ENCODE measurements around the gene ATRN. TPM values are rescaled to one million over a fixed set of nuclear protein-coding genes. Genes with fewer than 3 reads are reported as not detected.
"Not testable (repeated sequence)": the region's sequence is repeated elsewhere in the genome, so short reads cannot be mapped to it uniquely, and the experiment has no call there.

ATRN gene
- 34.3 TPM for total RNA-seq
- long read RNA-seq, partial matches to known transcripts = 7 of 30 reads
- long read RNA-seq, other reads (novel, unspliced or antisense) = 21 of 30 reads

- DNase-seq = peak; percentile 97
- intact Hi-C loops (cut with micrococcal nuclease) = no loop called here
- peak; percentile 99 for ATAC-seq
Measured at GRCh38 chr20:3470627-3471396, at the start of gene ATRN. ATRN (plus strand) TSS chr20:3471018; CDS start chr20:3471108, 90 bp downstream.

GRCh38 chr20:3421985-3422384 is 48.8 kb upstream of the ATRN start:
- DNase-seq (no peak), ATAC-seq (no peak)
- intact Hi-C loops (cut with micrococcal nuclease) = no loop called here

GRCh38 chr20:3423126-3423525 is 47.7 kb upstream of the ATRN start:
- no peak for ATAC-seq
- intact Hi-C loops (cut with micrococcal nuclease) = no loop called here
- DNase-seq = no peak

GRCh38 chr20:3426766-3427165 is 44.1 kb upstream of the ATRN start:
- DNase-seq; ATAC-seq; intact Hi-C loops (cut with micrococcal nuclease): not testable (repeated sequence)

- peak; percentile 28 for DNase-seq
- intact Hi-C loops (cut with micrococcal nuclease) = no loop called here
- peak; percentile 68 for ATAC-seq
Measured at GRCh38 chr20:3430376-3431069, 40.3 kb upstream of the ATRN start.

- peak; percentile 60 for ATAC-seq
- no peak for DNase-seq
- intact Hi-C loops (cut with micrococcal nuclease) = no loop called here
Measured at GRCh38 chr20:3431109-3431508, 39.7 kb upstream of the ATRN start.

- intact Hi-C loops (cut with micrococcal nuclease) = no loop called here
- DNase-seq = no peak
- ATAC-seq = no peak
Measured at GRCh38 chr20:3432844-3433243, 38.0 kb upstream of the ATRN start.

- no peak for ATAC-seq
- DNase-seq = no peak
- intact Hi-C loops (cut with micrococcal nuclease) = no loop called here
Measured at GRCh38 chr20:3433744-3434143, 37.1 kb upstream of the ATRN start.

GRCh38 chr20:3434232-3434631 is 36.6 kb upstream of the ATRN start:
- DNase-seq (no peak), ATAC-seq (no peak)
- intact Hi-C loops (cut with micrococcal nuclease) = no loop called here

GRCh38 chr20:3436864-3437574 is 33.8 kb upstream of the ATRN start:
- intact Hi-C loops (cut with micrococcal nuclease) = no loop called here
- ATAC-seq (no peak), DNase-seq (no peak)

GRCh38 chr20:3446779-3447178 is 24.0 kb upstream of the ATRN start:
- intact Hi-C loops (cut with micrococcal nuclease) = no loop called here
- no peak for DNase-seq
- no peak for ATAC-seq

- DNase-seq (no peak), ATAC-seq (no peak)
- intact Hi-C loops (cut with micrococcal nuclease) = no loop called here
Measured at GRCh38 chr20:3447321-3447720, 23.5 kb upstream of the ATRN start.

GRCh38 chr20:3449319-3449718 is 21.5 kb upstream of the ATRN start:
- intact Hi-C loops (cut with micrococcal nuclease) = no loop called here
- DNase-seq (no peak), ATAC-seq (no peak)

- no peak for DNase-seq
- no peak for ATAC-seq
- intact Hi-C loops (cut with micrococcal nuclease) = no loop called here
Measured at GRCh38 chr20:3452136-3452535, 18.7 kb upstream of the ATRN start.

- intact Hi-C loops (cut with micrococcal nuclease) = no loop called here
- ATAC-seq (no peak), DNase-seq (no peak)
Measured at GRCh38 chr20:3452690-3453089, 18.1 kb upstream of the ATRN start.

- DNase-seq = no peak
- intact Hi-C loops (cut with micrococcal nuclease) = no loop called here
- ATAC-seq = no peak
Measured at GRCh38 chr20:3454831-3455230, 16.0 kb upstream of the ATRN start.

GRCh38 chr20:3456648-3457047 is 14.2 kb upstream of the ATRN start:
- intact Hi-C loops (cut with micrococcal nuclease) = no loop called here
- DNase-seq (no peak), ATAC-seq (no peak)

- DNase-seq = peak; percentile 26
- ATAC-seq = peak; percentile 80
- intact Hi-C loops (cut with micrococcal nuclease) = no loop called here
Measured at GRCh38 chr20:3459881-3460307, 10.9 kb upstream of the ATRN start.

GRCh38 chr20:3461211-3461771 is 9.5 kb upstream of the ATRN start:
- ATAC-seq = peak; percentile 25
- intact Hi-C loops (cut with micrococcal nuclease) = no loop called here

More at GRCh38 chr20:3461211-3461771, 9.5 kb upstream of the ATRN start:
- no peak for DNase-seq
